Stimulated activated CD4-positive, alpha-beta T cell treated with anti-CD3 and anti-CD28 coated beads, Interleukin-1b, Interleukin-23, amount 100 ng/mL, for 48 hours (primary cell): ENCODE results near the gene ATP8A2.
"Not testable (repeated sequence)": the region's sequence is repeated elsewhere in the genome, so short reads cannot be mapped to it uniquely, and the experiment has no call there.

ENCODE experiments used
- DNase-seq: peaks from one replicate; pipeline ENCODE4 v3.0.0-alpha.2; 2020

Gene ATP8A2

GRCh38 chr13:25772534-25772933 is 400.8 kb downstream of the ATP8A2 start:
- DNase-seq, result not testable (repeated sequence)

GRCh38 chr13:25774056-25774455 is 402.3 kb downstream of the ATP8A2 start:
- not testable (repeated sequence) for DNase-seq

GRCh38 chr13:25775275-25775674 is 403.5 kb downstream of the ATP8A2 start:
- no peak for DNase-seq

- DNase-seq, result no peak
These were observed 404.2 kb downstream of the ATP8A2 start for GRCh38 chr13:25775986-25776385.

GRCh38 chr13:25776722-25777121 is 404.9 kb downstream of the ATP8A2 start:
- DNase-seq, result no peak

GRCh38 chr13:25777509-25777908 is 405.7 kb downstream of the ATP8A2 start:
- DNase-seq, result no peak

- DNase-seq, result no peak
These were observed 406.6 kb downstream of the ATP8A2 start for GRCh38 chr13:25778365-25778764.

- DNase-seq, result no peak
These were observed 407.1 kb downstream of the ATP8A2 start for GRCh38 chr13:25778808-25779305.

GRCh38 chr13:25783076-25783475 is 411.3 kb downstream of the ATP8A2 start:
- DNase-seq, result no peak

GRCh38 chr13:25783601-25784024 is 411.8 kb downstream of the ATP8A2 start:
- DNase-seq, result no peak

- DNase-seq, result no peak
These were observed 412.3 kb downstream of the ATP8A2 start for GRCh38 chr13:25784119-25784518.

- DNase-seq, result not testable (repeated sequence)
These were observed 418.4 kb downstream of the ATP8A2 start for GRCh38 chr13:25790137-25790536.

GRCh38 chr13:25795277-25795676 is 423.5 kb downstream of the ATP8A2 start:
- DNase-seq, result no peak

GRCh38 chr13:25796474-25796873 is 424.7 kb downstream of the ATP8A2 start:
- DNase-seq, result no peak

GRCh38 chr13:25798998-25799397 is 427.2 kb downstream of the ATP8A2 start:
- DNase-seq, result no peak

- DNase-seq, result no peak
These were observed 428.7 kb downstream of the ATP8A2 start for GRCh38 chr13:25800523-25800922.

GRCh38 chr13:25802579-25802978 is 430.8 kb downstream of the ATP8A2 start:
- DNase-seq, result no peak

GRCh38 chr13:25803641-25804040 is 431.9 kb downstream of the ATP8A2 start:
- no peak for DNase-seq

GRCh38 chr13:25806264-25806974 is 434.6 kb downstream of the ATP8A2 start:
- DNase-seq, result no peak

GRCh38 chr13:25807562-25807961 is 435.8 kb downstream of the ATP8A2 start:
- no peak for DNase-seq

- no peak for DNase-seq
These were observed 439.7 kb downstream of the ATP8A2 start for GRCh38 chr13:25811506-25811905.

- DNase-seq, result no peak
These were observed 444.5 kb downstream of the ATP8A2 start for GRCh38 chr13:25816239-25816638.

GRCh38 chr13:25819856-25820530 is 448.2 kb downstream of the ATP8A2 start:
- no peak for DNase-seq

GRCh38 chr13:25821776-25822175 is 450.0 kb downstream of the ATP8A2 start:
- no peak for DNase-seq
